Measurements from ENCODE around the gene ST8SIA6.
"Not testable (repeated sequence)": the region's sequence is repeated elsewhere in the genome, so short reads cannot be mapped to it uniquely, and the experiment has no call there.

GRCh38 chr10:17436578-17436977 is 17.8 kb downstream of the ST8SIA6 start:
- not testable (repeated sequence) for TF ChIP-seq CTCF, EZH2 (IDR thresholded peaks at IDR 0.05)
